Esophagus muscularis mucosa (tissue), 4 donors: Measurements from ENCODE around the gene FDXACB1. TPM values are rescaled to one million over a fixed set of nuclear protein-coding genes. Genes with fewer than 3 reads are reported as not detected.
"Not testable (repeated sequence)": the region's sequence is repeated elsewhere in the genome, so short reads cannot be mapped to it uniquely, and the experiment has no call there.

Experiments
- DNase-seq: peaks from one replicate; pipeline ENCODE4 v3.0.0-alpha.2; 2017; ENCODE audit errors: extremely low spot score
- H3K27ac ChIP-seq, 4 donors: fragments of 200-600 bp; sonication (generic); replicated peaks in 1 of 4; 1 replicate in 3 of 4; 2 replicates in 1 of 4; pipeline ENCODE4 v1.5.1; 2016 to 2019; ENCODE audit warnings: mild to moderate bottlenecking in 1 of 4
- H3K27me3 ChIP-seq, 4 donors: fragments of 200-600 bp; sonication (generic); one replicate each; pipeline versions ENCODE4 v1.5.1 to v1.6.0; 2016 to 2019
- H3K36me3 ChIP-seq, 4 donors: fragments of 200-600 bp; sonication (generic); one replicate each; pipeline ENCODE4 v1.5.1; 2016 to 2019
- H3K4me1 ChIP-seq, 4 donors: fragments of 200-600 bp; sonication (generic); one replicate each; pipeline ENCODE4 v1.5.1; 2016 to 2019
- H3K4me3 ChIP-seq, 4 donors: fragments of 200-600 bp; sonication (generic); 1 replicate in 2 of 4; 2 replicates in 2 of 4; pipeline ENCODE4 v1.5.1; 2016 to 2019; ENCODE audit warnings: mild to moderate bottlenecking in 4 of 4, moderate library complexity in 1 of 4
- H3K9me3 ChIP-seq, 4 donors: fragments of 200-600 bp; sonication (generic); 1 replicate in 3 of 4; 2 replicates in 1 of 4; pipeline ENCODE4 v1.5.1; 2016 to 2019
- CTCF ChIP-seq, 3 experiments: fragments of 200-600 bp in 2 of 3; fragments of 450-650 bp in 1 of 3; sonication (generic) in 2 of 3; IDR thresholded peaks; one replicate each; pipeline ENCODE4 v1.5.1; 2017 to 2019; ENCODE audit warnings: antibody characterized with exemption in 3 of 3, mild to moderate bottlenecking in 2 of 3, moderate library complexity in 1 of 3
- EP300 ChIP-seq: sonication (generic); formaldehyde crosslinking; IDR thresholded peaks from one replicate; pipeline ENCODE4 v1.6.1; 2017; ENCODE audit warnings: antibody characterized with exemption
- POLR2A ChIP-seq: fragments of 450-650 bp; IDR thresholded peaks from one replicate; pipeline ENCODE4 v1.6.1; 2017; ENCODE audit warnings: antibody characterized with exemption, moderate library complexity, mild to moderate bottlenecking, low read depth
- POLR2AphosphoS5 ChIP-seq, 2 donors: sonication (generic); formaldehyde crosslinking; IDR thresholded peaks; one replicate each; pipeline ENCODE4 v1.6.1; 2017; ENCODE audit warnings: antibody characterized with exemption in 2 of 2
- WGBS: methylation state at CpG from one replicate; pipeline ENCODE4 v1.1.5; 2018; 5-methylcytosine and 5-hydroxymethylcytosine counted together
- intact Hi-C: fragments of 100-400 bp; cut with DNase I; formaldehyde crosslinking; loops from one replicate; pipeline ENCODE4 v1.15.1; 2023
- total RNA-seq, 4 donors: library from RNA; depleted of rRNA; stranded (reverse); fragments of >200 nt; gene quantifications; one replicate each; pipeline versions ENCODE4 v1.1.0 to v1.2.1, GENCODE V29; 2016

The FDXACB1 gene
- total RNA-seq, 4 donors from 2014 or later: 0.83 to 0.92 (median 0.84) TPM

GRCh38 chr11:111905411-111905810, 26.4 kb upstream of the FDXACB1 start:
- H3K27me3 ChIP-seq: no peaks in the 10 kb centered on the region
- H3K4me1 ChIP-seq: peaks cover 0 to 22% (median 20%) of the 10 kb centered on the region in 4 donors
- no peaks in the 10 kb centered on the region for H3K9me3 ChIP-seq
- no peak for DNase-seq
- H3K4me3 ChIP-seq: no peak overlapping the region
- no peak overlapping the region for H3K27ac ChIP-seq
- H3K36me3 ChIP-seq: peaks cover 10 to 26% (median 20%) of the 10 kb centered on the region in 4 donors
- WGBS: 55% methylated on average over 2 of the region's 2 CpGs
- TF ChIP-seq CTCF (IDR thresholded peaks at IDR 0.05) (no peak), POLR2A (no peak), EP300 (no peak), POLR2AphosphoS5 (IDR thresholded peaks at IDR 0.05) (no peak)
- intact Hi-C loops: no loop called here

- Histone ChIP-seq H3K36me3 (peaks cover 0 to 12% (median 3%) of the 10 kb centered on the region in 4 donors), H3K4me3 (no peak overlapping the region), H3K27ac (no peak overlapping the region), H3K9me3 (no peaks in the 10 kb centered on the region), H3K27me3 (no peaks in the 10 kb centered on the region), H3K4me1 (no peaks in the 10 kb centered on the region)
- TF ChIP-seq CTCF (IDR thresholded peaks at IDR 0.05) (no peak), POLR2AphosphoS5 (IDR thresholded peaks at IDR 0.05) (no peak), POLR2A (no peak), EP300 (no peak)
- DNase-seq: no peak
- intact Hi-C loops: no loop called here
- 93% methylated on average over 2 of the region's 2 CpGs for WGBS
Measured at GRCh38 chr11:111886844-111887243, 7.9 kb upstream of the FDXACB1 start.

- no peak overlapping the region for H3K4me3 ChIP-seq
- H3K9me3 ChIP-seq: no peaks in the 10 kb centered on the region
- no peaks in the 10 kb centered on the region for H3K4me1 ChIP-seq
- no peaks in the 10 kb centered on the region for H3K27me3 ChIP-seq
- no peak for DNase-seq
- 70% methylated on average over 4 of the region's 4 CpGs for WGBS
- H3K36me3 ChIP-seq: peaks cover 0 to 12% (median 3%) of the 10 kb centered on the region in 4 donors
- intact Hi-C loops: no loop called here
- no peak overlapping the region for H3K27ac ChIP-seq
- no peak for TF ChIP-seq POLR2A
- no peak for TF ChIP-seq EP300
- TF ChIP-seq CTCF (IDR thresholded peaks at IDR 0.05): no peak
- TF ChIP-seq POLR2AphosphoS5 (IDR thresholded peaks at IDR 0.05): no peak
Measured at GRCh38 chr11:111886032-111886431, 7.1 kb upstream of the FDXACB1 start.

GRCh38 chr11:111885053-111885452, 6.1 kb upstream of the FDXACB1 start:
- H3K9me3 ChIP-seq, intact Hi-C loops, H3K4me3 ChIP-seq, H3K4me1 ChIP-seq, H3K27me3 ChIP-seq, DNase-seq, H3K27ac ChIP-seq: not testable (repeated sequence)
- 95% methylated on average over 4 of the region's 4 CpGs for WGBS
- H3K36me3 ChIP-seq: peaks cover 0 to 12% (median 3%) of the 10 kb centered on the region in 4 donors

- Histone ChIP-seq H3K4me3 (no peak overlapping the region), H3K27me3 (no peaks in the 10 kb centered on the region), H3K27ac (no peak overlapping the region), H3K36me3 (peaks cover 0 to 12% (median 3%) of the 10 kb centered on the region in 4 donors), H3K9me3 (no peaks in the 10 kb centered on the region), H3K4me1 (peaks cover 11 to 24% (median 18%) of the 10 kb centered on the region in 4 donors)
- 86% methylated on average over 5 of the region's 5 CpGs for WGBS
- intact Hi-C loops: no loop called here
- DNase-seq: no peak
- TF ChIP-seq POLR2A: no peak
- no peak for TF ChIP-seq POLR2AphosphoS5 (IDR thresholded peaks at IDR 0.05)
- TF ChIP-seq CTCF (IDR thresholded peaks at IDR 0.05): no peak
- no peak for TF ChIP-seq EP300
Measured at GRCh38 chr11:111882202-111882601, 3.2 kb upstream of the FDXACB1 start.
